ENCODE measurements around the gene SPACDR. TPM values are rescaled to one million over a fixed set of nuclear protein-coding genes. Genes with fewer than 3 reads are reported as not detected.
A peak's percentile ranks its signal among the peaks of the same experiment; 100 is the strongest.

Gene SPACDR
- total and polyA plus RNA-seq, 9 of the 15 experiments (the other 6 are each of a cell fraction or from before 2014, with no cell fraction given): 0.07 to 0.55 (median 0.14) TPM; not detected in 1

DNA sequence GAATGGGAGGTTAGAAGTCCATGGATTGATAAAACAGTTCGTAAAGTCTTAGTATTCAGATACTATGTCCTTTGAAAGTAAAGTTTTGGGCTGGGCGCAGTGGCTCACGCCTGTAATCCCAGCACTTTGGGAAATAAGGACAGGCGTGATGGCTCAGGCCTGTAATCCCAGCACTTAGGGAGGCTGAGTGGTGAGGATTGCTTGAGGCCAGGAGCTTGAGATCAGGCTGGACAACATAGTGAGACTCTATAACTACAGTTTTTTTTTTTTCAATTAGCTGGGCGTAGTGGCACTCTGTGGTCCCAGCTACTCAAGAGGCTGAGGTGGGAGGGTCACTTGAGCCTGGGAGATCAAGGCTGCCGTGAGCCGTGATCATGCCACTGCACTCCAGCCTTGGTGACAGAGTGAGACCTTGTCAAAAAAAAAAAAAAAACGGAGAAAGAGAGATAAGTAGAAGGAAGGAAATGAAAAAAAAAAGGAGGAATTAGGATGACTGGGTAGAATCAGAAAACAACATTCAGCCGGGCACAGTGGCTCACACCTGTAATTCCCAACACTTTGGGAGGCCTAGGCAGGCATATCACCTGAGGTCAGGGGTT is 49.3 kb upstream of the SPACDR start (continued):
- peak; percentile 18; the same call in 1 of the 2 replicates for TF ChIP-seq ARID1B (IDR thresholded peaks at IDR 0.05)
- no peak for TF ChIP-seq ZKSCAN8 (CRISPR knock-in tag; IDR thresholded peaks at IDR 0.05)
- TF ChIP-seq, protein P1, sequence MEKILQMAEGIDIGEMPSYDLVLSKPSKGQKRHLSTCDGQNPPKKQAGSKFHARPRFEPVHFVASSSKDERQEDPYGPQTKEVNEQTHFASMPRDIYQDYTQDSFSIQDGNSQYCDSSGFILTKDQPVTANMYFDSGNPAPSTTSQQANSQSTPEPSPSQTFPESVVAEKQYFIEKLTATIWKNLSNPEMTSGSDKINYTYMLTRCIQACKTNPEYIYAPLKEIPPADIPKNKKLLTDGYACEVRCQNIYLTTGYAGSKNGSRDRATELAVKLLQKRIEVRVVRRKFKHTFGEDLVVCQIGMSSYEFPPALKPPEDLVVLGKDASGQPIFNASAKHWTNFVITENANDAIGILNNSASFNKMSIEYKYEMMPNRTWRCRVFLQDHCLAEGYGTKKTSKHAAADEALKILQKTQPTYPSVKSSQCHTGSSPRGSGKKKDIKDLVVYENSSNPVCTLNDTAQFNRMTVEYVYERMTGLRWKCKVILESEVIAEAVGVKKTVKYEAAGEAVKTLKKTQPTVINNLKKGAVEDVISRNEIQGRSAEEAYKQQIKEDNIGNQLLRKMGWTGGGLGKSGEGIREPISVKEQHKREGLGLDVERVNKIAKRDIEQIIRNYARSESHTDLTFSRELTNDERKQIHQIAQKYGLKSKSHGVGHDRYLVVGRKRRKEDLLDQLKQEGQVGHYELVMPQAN (IDR thresholded peaks at IDR 0.05; ENCODE audit: borderline replicate concordance): 0 out of 2 replicates have a peak, but pooled peaks have one; percentile 10
- peak; percentile 71 for TF ChIP-seq ZNF121 (CRISPR knock-in tag; conservative IDR thresholded peaks at IDR 0.05)
- no peak for TF ChIP-seq MEIS2 (IDR thresholded peaks at IDR 0.05; ENCODE audit: partially characterized antibody)
- no peak for TF ChIP-seq FIP1L1 (IDR thresholded peaks at IDR 0.05; ENCODE audit: low read depth, low read length, poor library complexity, severe bottlenecking)

- peak overlapping the region; percentile 15 for H2AFZ ChIP-seq (ENCODE audit: low read depth, low read length)
- H3K36me3 ChIP-seq (ENCODE audit: control insufficient read depth, insufficient read depth, low read length): no peaks in the 10 kb centered on the region
- H3K9me1 ChIP-seq (ENCODE audit: control insufficient read depth, insufficient read depth, low read length): no peaks in the 10 kb centered on the region
- 39% methylated on average over 9 of the region's 9 CpGs for WGBS (ENCODE audit: insufficient coverage, low coverage, missing lambda C conversion rate)
- H3K9ac ChIP-seq (ENCODE audit: insufficient read depth in 1 of 2, low read depth in 2 of 2, low read length in 2 of 2): peak overlapping the region; percentile 26 to 82; a peak in 2 of 4 replicates
- POLR2A ChIA-PET: no interaction called here
- intact Hi-C loops (cut with micrococcal nuclease) (loop anchor here (2.0 kb wide), 1 partner anchor 28 kb away; the partner anchor contains the start of gene AGFG2), in situ Hi-C loops (cut with MboI) (no loop called here)
- no peak overlapping the region for H3K4me3 ChIP-seq
- H4K20me1 ChIP-seq (replicated peaks; ENCODE audit: control insufficient read depth, insufficient read depth, low read length): no peaks in the 10 kb centered on the region
- CTCF ChIA-PET (ENCODE audit: low intra/inter-chr PET ratio): no interaction called here
- peaks cover 24 to 43% of the 10 kb centered on the region in 2 experiments; a peak in 4 of 5 replicates for H3K4me1 ChIP-seq (replicated peaks in 1 of 2; ENCODE audit: control insufficient read depth in 2 of 2, insufficient read depth in 2 of 2, low read length in 2 of 2)
- peak overlapping the region; percentile 3 for H3K27ac ChIP-seq (ENCODE audit: extremely low read depth, low read depth, low read length)
- no peaks in the 10 kb centered on the region for H3K27me3 ChIP-seq (ENCODE audit: control insufficient read depth in 2 of 2, insufficient read depth in 2 of 2, low read length in 2 of 2)
- peak overlapping the region; percentile 53 for H3K4me2 ChIP-seq (ENCODE audit: insufficient read depth, low read length)
- DNase-seq (ENCODE audit: extremely low read depth in 1 of 4, low spot score in 3 of 4) (peak; percentile 60 to 93 (median 78)), FAIRE-seq (peak; percentile 92), ATAC-seq (peak; percentile 93)
- BruUV-seq (replicated peaks): no TSS peak
- H3K9me3 ChIP-seq (replicated peaks; ENCODE audit: control insufficient read depth, insufficient read depth, low read depth, low read length): no peaks in the 10 kb centered on the region
- H3K79me2 ChIP-seq (ENCODE audit: control insufficient read depth, insufficient read depth, low read length): no peaks in the 10 kb centered on the region
- no peak for TF ChIP-seq MAFK (IDR thresholded peaks at IDR 0.05; ENCODE audit: low read length)
- TF ChIP-seq ZNF830 (CRISPR knock-in tag; IDR thresholded peaks at IDR 0.05): no peak
- no peak for TF ChIP-seq RHOXF2B (CRISPR knock-in tag; conservative IDR thresholded peaks at IDR 0.05)
- TF ChIP-seq TAF1 (IDR thresholded peaks at IDR 0.05; ENCODE audit: control insufficient read depth, extremely low read depth, insufficient read depth, low read length, severe bottlenecking): no peak
- TF ChIP-seq CBX1 (IDR thresholded peaks at IDR 0.05; ENCODE audit: low read depth): no peak
- no peak for TF ChIP-seq GABPB2 (CRISPR knock-in tag; conservative IDR thresholded peaks at IDR 0.05)
- peak; percentile 52 for TF ChIP-seq ZNF592 (IDR thresholded peaks at IDR 0.05)
- TF ChIP-seq TRIM24 (IDR thresholded peaks at IDR 0.05): peak; percentile 81 to 86
Measured at GRCh38 chr7:100510437-100511239, 46.6 kb upstream of the SPACDR start.

All from K562 (cell line).